Astrocyte of the cerebellum (primary cell): ENCODE data around the gene ACOT11.

Source experiments
- DNase-seq: peaks from one replicate; pipeline ENCODE4 v3.0.0-alpha.2; 2011; ENCODE audit warnings: low read depth
- H3K4me3 ChIP-seq: 2 replicates; pipeline ENCODE4 v1.5.1; 2011; ENCODE audit warnings: mild to moderate bottlenecking, low read depth, low read length, moderate library complexity
- CTCF ChIP-seq: IDR thresholded peaks from 2 replicates; pipeline ENCODE4 v1.5.1; 2012; ENCODE audit warnings: low read length, low read depth, moderate library complexity, mild to moderate bottlenecking; ENCODE audit errors: missing control alignments
- in situ Hi-C: cut with HindIII; loops from 2 replicates; pipeline ENCODE4 v1.10.0; 2017; ENCODE audit warnings: low sequenced_read_pairs

Gene ACOT11

GRCh38 chr1:54594463-54594862 lies 46.4 kb downstream of the ACOT11 start:
- no peak overlapping the region for H3K4me3 ChIP-seq
- TF ChIP-seq CTCF: no peak
- DNase-seq: no peak
- in situ Hi-C loops: no loop called here

- no peak for TF ChIP-seq CTCF
- in situ Hi-C loops: no loop called here
- no peak overlapping the region for H3K4me3 ChIP-seq
- DNase-seq: no peak
Measured at GRCh38 chr1:54595956-54596498, 48.0 kb downstream of the ACOT11 start.

GRCh38 chr1:54596756-54597155 lies 48.7 kb downstream of the ACOT11 start:
- no peak overlapping the region for H3K4me3 ChIP-seq
- in situ Hi-C loops: no loop called here
- TF ChIP-seq CTCF: no peak
- DNase-seq: no peak

GRCh38 chr1:54597455-54598030 lies 49.5 kb downstream of the ACOT11 start:
- no peak overlapping the region for H3K4me3 ChIP-seq
- no peak for TF ChIP-seq CTCF
- in situ Hi-C loops: no loop called here
- no peak for DNase-seq

DNA sequence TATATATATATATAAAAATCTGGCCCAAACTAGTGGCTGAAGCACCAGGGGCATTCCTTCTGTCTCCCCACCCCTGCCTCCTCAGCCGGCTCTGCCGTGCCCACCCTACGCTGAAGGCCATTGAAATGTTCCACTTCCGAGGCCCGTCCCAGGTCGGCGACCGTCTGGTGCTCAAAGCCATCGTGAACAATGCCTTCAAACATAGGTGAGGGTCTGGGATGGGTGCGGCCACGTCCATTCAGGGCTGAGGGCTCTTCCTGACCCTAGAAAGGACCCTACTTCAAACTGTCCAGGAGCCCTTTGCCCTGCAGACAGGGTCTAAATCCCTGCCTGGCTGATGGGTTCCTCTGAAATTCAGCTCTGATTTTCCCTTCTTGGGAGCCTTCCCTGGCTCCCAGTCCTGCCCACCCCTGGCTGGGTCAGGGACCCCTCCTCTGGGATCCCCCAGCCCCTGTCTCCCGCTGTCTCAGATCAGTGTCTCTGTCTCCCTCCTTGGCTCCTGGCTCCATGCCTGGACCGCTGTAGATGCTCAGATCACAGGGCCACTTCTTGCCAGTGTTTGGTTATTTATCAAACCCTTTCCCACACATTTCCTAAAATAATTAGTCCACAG lies 51.3 kb downstream of the ACOT11 start:
- in situ Hi-C loops: no loop called here
- TF ChIP-seq CTCF: no peak
- no peak for DNase-seq
- H3K4me3 ChIP-seq: no peak overlapping the region

DNA sequence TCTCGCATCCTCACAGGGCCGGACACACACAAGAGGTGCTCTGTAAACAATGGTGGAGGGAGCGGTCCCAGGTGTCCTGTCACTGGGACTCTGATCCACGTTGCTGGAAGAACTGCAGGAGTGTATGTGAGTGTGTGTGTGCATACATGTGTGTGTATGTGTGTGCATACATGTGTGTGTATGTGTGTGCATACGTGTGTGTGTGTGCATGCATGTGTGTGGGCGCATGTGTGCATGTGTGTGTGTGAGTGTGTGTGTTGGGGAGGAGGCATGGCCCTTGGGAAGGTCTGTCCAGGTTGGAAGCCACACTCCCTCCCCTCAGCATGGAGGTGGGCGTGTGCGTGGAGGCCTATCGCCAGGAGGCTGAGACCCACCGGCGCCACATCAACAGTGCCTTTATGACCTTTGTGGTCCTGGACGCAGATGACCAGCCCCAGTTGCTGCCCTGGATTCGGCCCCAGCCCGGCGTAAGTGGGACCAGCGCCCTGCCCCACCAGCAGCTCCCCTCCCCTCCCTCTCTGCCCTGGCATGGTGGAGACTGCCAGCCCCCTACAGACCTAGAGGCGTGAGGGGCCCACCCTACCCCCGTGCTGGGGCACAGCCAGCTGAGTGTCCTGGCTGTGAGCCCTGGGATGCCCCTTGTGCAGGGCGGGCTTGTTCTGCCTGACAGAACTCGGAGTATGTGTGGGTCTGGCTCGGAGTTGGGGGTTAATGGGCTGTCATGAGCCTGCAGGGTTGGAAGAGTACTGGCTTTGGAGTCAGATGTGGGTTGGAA lies 53.1 kb downstream of the ACOT11 start:
- H3K4me3 ChIP-seq: no peak overlapping the region
- in situ Hi-C loops: no loop called here
- DNase-seq: no peak
- no peak for TF ChIP-seq CTCF
